ENCODE measurements around the gene VAT1. TPM values are rescaled to one million over a fixed set of nuclear protein-coding genes. Genes with fewer than 3 reads are reported as not detected.
A peak's percentile ranks its signal among the peaks of the same experiment; 100 is the strongest.

The VAT1 gene
- total and polyA plus RNA-seq, 9 donors, result 50.4 to 95.3 (median 75.9) TPM

GRCh38 chr17:43028221-43028861 lies 6.2 kb upstream of the VAT1 start:
- Histone ChIP-seq H3K9me3 (replicated peaks; ENCODE audit: control insufficient read depth, low read depth, low read length) (no peaks in the 10 kb centered on the region), H3K27ac (ENCODE audit: low read length) (no peak overlapping the region), H3K27me3 (ENCODE audit: control insufficient read depth, insufficient read depth, low read length) (peaks cover 2% of the 10 kb centered on the region), H3K4me1 (ENCODE audit: control insufficient read depth, insufficient read depth, low read length) (peaks cover 21% of the 10 kb centered on the region), H3K4me3 (ENCODE audit: low read length) (no peak overlapping the region), H3K36me3 (ENCODE audit: control insufficient read depth, insufficient read depth, low read length) (no peaks in the 10 kb centered on the region)
- 67% methylated on average over 13 of the region's 17 CpGs for WGBS (ENCODE audit: insufficient coverage)
- DNase-seq, result peak; percentile 49

- no CpG with 5 or more reads among the region's 9 CpGs for WGBS (ENCODE audit: insufficient coverage)
- Histone ChIP-seq H3K27ac (ENCODE audit: low read length) (no peak overlapping the region), H3K27me3 (ENCODE audit: control insufficient read depth, insufficient read depth, low read length) (peaks cover 2% of the 10 kb centered on the region), H3K4me1 (ENCODE audit: control insufficient read depth, insufficient read depth, low read length) (peaks cover 23% of the 10 kb centered on the region), H3K4me3 (ENCODE audit: low read length) (no peak overlapping the region), H3K36me3 (ENCODE audit: control insufficient read depth, insufficient read depth, low read length) (no peaks in the 10 kb centered on the region), H3K9me3 (replicated peaks; ENCODE audit: control insufficient read depth, low read depth, low read length) (no peaks in the 10 kb centered on the region)
- DNase-seq, result no peak
Measured at GRCh38 chr17:43027091-43028032, 5.2 kb upstream of the VAT1 start.

GRCh38 chr17:43026595-43026994 lies 4.4 kb upstream of the VAT1 start:
- Histone ChIP-seq H3K27me3 (ENCODE audit: control insufficient read depth, insufficient read depth, low read length) (peaks cover 2% of the 10 kb centered on the region), H3K4me3 (ENCODE audit: low read length) (no peak overlapping the region), H3K36me3 (ENCODE audit: control insufficient read depth, insufficient read depth, low read length) (no peaks in the 10 kb centered on the region), H3K27ac (ENCODE audit: low read length) (no peak overlapping the region), H3K9me3 (replicated peaks; ENCODE audit: control insufficient read depth, low read depth, low read length) (no peaks in the 10 kb centered on the region), H3K4me1 (ENCODE audit: control insufficient read depth, insufficient read depth, low read length) (peaks cover 23% of the 10 kb centered on the region)
- no CpG with 5 or more reads among the region's 5 CpGs for WGBS (ENCODE audit: insufficient coverage)
- no peak for DNase-seq

- H3K4me3 ChIP-seq (ENCODE audit: low read length), result no peak overlapping the region
- H3K27ac ChIP-seq (ENCODE audit: low read length), result no peak overlapping the region
- H3K36me3 ChIP-seq (ENCODE audit: control insufficient read depth, insufficient read depth, low read length), result no peaks in the 10 kb centered on the region
- DNase-seq, result no peak
- WGBS (ENCODE audit: insufficient coverage), result 49% methylated on average over 11 of the region's 16 CpGs
- peaks cover 27% of the 10 kb centered on the region for H3K4me1 ChIP-seq (ENCODE audit: control insufficient read depth, insufficient read depth, low read length)
- H3K27me3 ChIP-seq (ENCODE audit: control insufficient read depth, insufficient read depth, low read length), result peaks cover 2% of the 10 kb centered on the region
- H3K9me3 ChIP-seq (replicated peaks; ENCODE audit: control insufficient read depth, low read depth, low read length), result no peaks in the 10 kb centered on the region
Measured at GRCh38 chr17:43025766-43026537, 3.8 kb upstream of the VAT1 start.

GRCh38 chr17:43025290-43025657 lies 3.1 kb upstream of the VAT1 start:
- H3K4me3 ChIP-seq (ENCODE audit: low read length), result peak overlapping the region; percentile 31
- H3K36me3 ChIP-seq (ENCODE audit: control insufficient read depth, insufficient read depth, low read length), result no peaks in the 10 kb centered on the region
- H3K4me1 ChIP-seq (ENCODE audit: control insufficient read depth, insufficient read depth, low read length), result peaks cover 31% of the 10 kb centered on the region
- no peak overlapping the region for H3K27ac ChIP-seq (ENCODE audit: low read length)
- no peaks in the 10 kb centered on the region for H3K9me3 ChIP-seq (replicated peaks; ENCODE audit: control insufficient read depth, low read depth, low read length)
- 2% methylated on average over 26 of the region's 27 CpGs for WGBS (ENCODE audit: insufficient coverage)
- peaks cover 2% of the 10 kb centered on the region for H3K27me3 ChIP-seq (ENCODE audit: control insufficient read depth, insufficient read depth, low read length)
- DNase-seq, result no peak

GRCh38 chr17:43024407-43025289 lies 2.5 kb upstream of the VAT1 start, which contains the start of gene RND2:
TSS of gene RND2 (plus strand) at chr17:43025231. CDS start at chr17:43025348, 117 bp downstream.
- peak; percentile 98 for DNase-seq
- Histone ChIP-seq H3K27me3 (ENCODE audit: control insufficient read depth, insufficient read depth, low read length) (peaks cover 2% of the 10 kb centered on the region), H3K36me3 (ENCODE audit: control insufficient read depth, insufficient read depth, low read length) (peaks cover 5% of the 10 kb centered on the region), H3K4me3 (ENCODE audit: low read length) (peak within 1 kb of the TSS; percentile 59), H3K4me1 (ENCODE audit: control insufficient read depth, insufficient read depth, low read length) (peaks cover 32% of the 10 kb centered on the region), H3K9me3 (replicated peaks; ENCODE audit: control insufficient read depth, low read depth, low read length) (no peaks in the 10 kb centered on the region), H3K27ac (ENCODE audit: low read length) (peak within 1 kb of the TSS; percentile 85)
- under 1% methylated on average over 46 of the region's 61 CpGs for WGBS (ENCODE audit: insufficient coverage)

- WGBS (ENCODE audit: insufficient coverage), result 0% methylated on average over 1 of the region's 40 CpGs
- Histone ChIP-seq H3K9me3 (replicated peaks; ENCODE audit: control insufficient read depth, low read depth, low read length) (no peaks in the 10 kb centered on the region), H3K36me3 (ENCODE audit: control insufficient read depth, insufficient read depth, low read length) (peaks cover 25% of the 10 kb centered on the region), H3K4me1 (ENCODE audit: control insufficient read depth, insufficient read depth, low read length) (peaks cover 37% of the 10 kb centered on the region), H3K27ac (ENCODE audit: low read length) (peak overlapping the region; percentile 84), H3K4me3 (ENCODE audit: low read length) (peak overlapping the region; percentile 96), H3K27me3 (ENCODE audit: control insufficient read depth, insufficient read depth, low read length) (peaks cover 2% of the 10 kb centered on the region)
- DNase-seq, result peak; percentile 83
Measured at GRCh38 chr17:43020789-43021740, 1.1 kb downstream of the VAT1 start.

GRCh38 chr17:43020030-43020621 lies 2.1 kb downstream of the VAT1 start:
- DNase-seq, result peak; percentile 76
- H3K27me3 ChIP-seq (ENCODE audit: control insufficient read depth, insufficient read depth, low read length), result no peaks in the 10 kb centered on the region
- H3K36me3 ChIP-seq (ENCODE audit: control insufficient read depth, insufficient read depth, low read length), result peaks cover 33% of the 10 kb centered on the region
- peaks cover 46% of the 10 kb centered on the region for H3K4me1 ChIP-seq (ENCODE audit: control insufficient read depth, insufficient read depth, low read length)
- 27% methylated on average over 2 of the region's 6 CpGs for WGBS (ENCODE audit: insufficient coverage)
- peak overlapping the region; percentile 67 for H3K27ac ChIP-seq (ENCODE audit: low read length)
- no peak overlapping the region for H3K4me3 ChIP-seq (ENCODE audit: low read length)
- no peaks in the 10 kb centered on the region for H3K9me3 ChIP-seq (replicated peaks; ENCODE audit: control insufficient read depth, low read depth, low read length)

All from muscle of leg (tissue), 11 donors.